ENCODE measurements around the gene KIF13A. TPM values are rescaled to one million over a fixed set of nuclear protein-coding genes. Genes with fewer than 3 reads are reported as not detected.

KIF13A gene
- total RNA-seq, 3 donors from 2014 or later (not counting 1 experiment from before 2014, with no cell fraction given): 15.0 to 26.4 (median 19.5) TPM

DNA sequence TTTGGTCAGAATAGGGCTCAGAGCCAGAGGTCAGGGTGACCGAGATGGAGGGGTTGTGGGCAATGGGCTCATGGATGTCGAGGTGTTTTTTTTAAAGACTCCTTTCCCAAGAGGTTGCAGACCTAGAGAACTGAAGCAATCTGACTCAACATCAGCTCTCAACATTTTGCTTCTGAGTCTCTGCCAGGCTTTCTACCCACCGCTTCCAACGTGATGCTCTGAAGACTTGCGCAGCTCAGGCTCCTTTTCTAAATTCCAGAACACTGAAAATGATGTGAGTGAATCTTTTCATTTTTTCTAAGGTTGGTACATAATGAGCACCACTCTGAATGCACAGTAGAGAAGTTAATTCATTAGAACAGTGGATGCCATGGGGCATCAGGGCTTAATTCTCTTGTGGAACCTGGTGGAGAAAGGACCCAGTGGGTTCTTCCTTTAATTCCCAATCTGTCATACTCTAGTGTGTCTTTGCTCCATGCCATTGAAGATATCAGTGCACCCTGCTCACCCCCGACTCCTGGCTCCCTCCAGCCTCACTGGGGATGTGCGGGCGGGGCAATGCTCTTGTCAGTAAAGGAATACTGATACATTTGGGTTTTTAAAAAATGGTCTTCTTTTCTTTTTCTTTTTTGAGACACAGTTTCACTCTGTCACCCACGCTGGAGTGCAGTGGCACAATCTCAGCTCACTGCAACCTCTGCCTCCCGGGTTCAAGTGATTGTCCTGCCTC is 17.0 kb upstream of the KIF13A start:
- H3K27me3 Mint-ChIP-seq (ENCODE audit: low read depth in 2 of 2): peaks cover 7 to 8% of the 10 kb centered on the region in 2 donors
- Histone ChIP-seq H3K36me3 (ENCODE audit: control insufficient read depth, insufficient read depth, low read length) (no peaks in the 10 kb centered on the region), H3K4me3 (ENCODE audit: low read length) (no peak overlapping the region), H3K4me1 (ENCODE audit: control insufficient read depth, insufficient read depth, low read length) (no peaks in the 10 kb centered on the region), H3K27ac (ENCODE audit: low read length) (no peak overlapping the region), H3K9me3 (ENCODE audit: control insufficient read depth, insufficient read depth, low read length) (no peaks in the 10 kb centered on the region), H3K27me3 (ENCODE audit: control insufficient read depth, insufficient read depth, low read length) (no peaks in the 10 kb centered on the region)
- 90% methylated on average over 8 of the region's 10 CpGs for WGBS (ENCODE audit: insufficient coverage)
- TF ChIP-seq, protein P1, sequence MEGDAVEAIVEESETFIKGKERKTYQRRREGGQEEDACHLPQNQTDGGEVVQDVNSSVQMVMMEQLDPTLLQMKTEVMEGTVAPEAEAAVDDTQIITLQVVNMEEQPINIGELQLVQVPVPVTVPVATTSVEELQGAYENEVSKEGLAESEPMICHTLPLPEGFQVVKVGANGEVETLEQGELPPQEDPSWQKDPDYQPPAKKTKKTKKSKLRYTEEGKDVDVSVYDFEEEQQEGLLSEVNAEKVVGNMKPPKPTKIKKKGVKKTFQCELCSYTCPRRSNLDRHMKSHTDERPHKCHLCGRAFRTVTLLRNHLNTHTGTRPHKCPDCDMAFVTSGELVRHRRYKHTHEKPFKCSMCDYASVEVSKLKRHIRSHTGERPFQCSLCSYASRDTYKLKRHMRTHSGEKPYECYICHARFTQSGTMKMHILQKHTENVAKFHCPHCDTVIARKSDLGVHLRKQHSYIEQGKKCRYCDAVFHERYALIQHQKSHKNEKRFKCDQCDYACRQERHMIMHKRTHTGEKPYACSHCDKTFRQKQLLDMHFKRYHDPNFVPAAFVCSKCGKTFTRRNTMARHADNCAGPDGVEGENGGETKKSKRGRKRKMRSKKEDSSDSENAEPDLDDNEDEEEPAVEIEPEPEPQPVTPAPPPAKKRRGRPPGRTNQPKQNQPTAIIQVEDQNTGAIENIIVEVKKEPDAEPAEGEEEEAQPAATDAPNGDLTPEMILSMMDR (IDR thresholded peaks at IDR 0.05): no peak
- DNase-seq (no peak), ATAC-seq (no peak)
- no peaks in the 10 kb centered on the region for H3K4me1 Mint-ChIP-seq
- intact Hi-C loops (cut with micrococcal nuclease): no loop called here
- no peak overlapping the region for H3K4me3 Mint-ChIP-seq
- H3K27ac Mint-ChIP-seq: no peak overlapping the region
- H3K36me3 Mint-ChIP-seq: no peaks in the 10 kb centered on the region
- no peaks in the 10 kb centered on the region for H3K9me3 Mint-ChIP-seq

DNA sequence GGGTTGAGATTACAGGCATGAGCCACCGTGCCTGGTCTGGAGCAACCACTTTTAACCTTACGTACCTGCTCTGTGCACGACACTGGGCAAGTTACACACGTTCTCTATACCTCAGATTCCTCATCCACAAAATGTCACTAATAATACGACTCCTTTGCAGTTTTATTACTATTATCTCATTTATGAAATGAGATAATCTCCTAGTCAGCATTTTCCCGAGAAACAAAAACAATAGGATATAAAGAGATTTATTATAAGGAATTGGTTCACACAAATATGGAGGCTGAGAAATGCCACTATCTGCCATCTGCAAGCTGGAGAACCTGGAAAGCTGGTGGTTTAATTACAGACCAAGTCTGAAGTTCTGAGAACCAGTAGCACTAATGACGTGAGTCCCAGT is 12.0 kb upstream of the KIF13A start:
- no peaks in the 10 kb centered on the region for H3K4me1 ChIP-seq (ENCODE audit: control insufficient read depth, insufficient read depth, low read length)
- Mint-ChIP-seq H3K27me3 (ENCODE audit: low read depth in 2 of 2) (peaks cover 15 to 16% of the 10 kb centered on the region in 2 donors), H3K4me3 (no peak overlapping the region), H3K27ac (no peak overlapping the region), H3K36me3 (no peaks in the 10 kb centered on the region), H3K9me3 (no peaks in the 10 kb centered on the region), H3K4me1 (no peaks in the 10 kb centered on the region)
- no peaks in the 10 kb centered on the region for H3K9me3 ChIP-seq (ENCODE audit: control insufficient read depth, insufficient read depth, low read length)
- TF ChIP-seq, protein P1 (IDR thresholded peaks at IDR 0.05): no peak
- H3K27ac ChIP-seq (ENCODE audit: low read length): no peak overlapping the region
- H3K27me3 ChIP-seq (ENCODE audit: control insufficient read depth, insufficient read depth, low read length): no peaks in the 10 kb centered on the region
- intact Hi-C loops (cut with micrococcal nuclease): no loop called here
- DNase-seq: no peak
- H3K36me3 ChIP-seq (ENCODE audit: control insufficient read depth, insufficient read depth, low read length): no peaks in the 10 kb centered on the region
- no peak overlapping the region for H3K4me3 ChIP-seq (ENCODE audit: low read length)
- 92% methylated on average over 6 of the region's 7 CpGs for WGBS (ENCODE audit: insufficient coverage)
- ATAC-seq: no peak

DNA sequence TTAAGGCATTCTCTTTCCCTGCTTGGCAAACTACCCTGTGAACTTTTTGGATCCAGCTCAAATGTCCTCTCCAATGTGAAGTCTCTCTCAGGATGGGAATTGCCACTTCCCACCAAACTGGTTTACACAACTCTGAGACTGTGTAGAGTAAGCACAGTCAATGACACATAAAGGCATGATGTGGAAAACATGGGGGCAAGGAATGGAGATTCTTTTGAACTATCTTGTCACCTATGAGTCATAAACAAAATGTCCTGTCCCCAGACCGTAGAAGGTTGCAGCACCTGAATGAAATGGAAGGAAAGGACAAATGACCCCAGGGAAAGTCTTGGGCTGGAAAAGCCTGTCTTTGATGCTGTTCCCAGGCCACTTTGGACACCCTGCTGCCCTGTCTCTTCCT is 11.0 kb upstream of the KIF13A start:
- TF ChIP-seq, protein P1 (IDR thresholded peaks at IDR 0.05): no peak
- H3K36me3 Mint-ChIP-seq: no peaks in the 10 kb centered on the region
- DNase-seq (no peak), ATAC-seq (no peak)
- no peaks in the 10 kb centered on the region for H3K9me3 Mint-ChIP-seq
- no peaks in the 10 kb centered on the region for H3K36me3 ChIP-seq (ENCODE audit: control insufficient read depth, insufficient read depth, low read length)
- H3K4me1 Mint-ChIP-seq: peaks cover 0 to 5% of the 10 kb centered on the region in 2 donors
- no peaks in the 10 kb centered on the region for H3K9me3 ChIP-seq (ENCODE audit: control insufficient read depth, insufficient read depth, low read length)
- WGBS (ENCODE audit: insufficient coverage): 70% methylated on average over 1 of the region's 1 CpG
- H3K4me1 ChIP-seq (ENCODE audit: control insufficient read depth, insufficient read depth, low read length): no peaks in the 10 kb centered on the region
- no peaks in the 10 kb centered on the region for H3K27me3 ChIP-seq (ENCODE audit: control insufficient read depth, insufficient read depth, low read length)
- no peak overlapping the region for H3K4me3 Mint-ChIP-seq
- intact Hi-C loops (cut with micrococcal nuclease): no loop called here
- no peak overlapping the region for H3K27ac Mint-ChIP-seq
- H3K27ac ChIP-seq (ENCODE audit: low read length): no peak overlapping the region
- no peak overlapping the region for H3K4me3 ChIP-seq (ENCODE audit: low read length)
- peaks cover 15 to 16% of the 10 kb centered on the region in 2 donors for H3K27me3 Mint-ChIP-seq (ENCODE audit: low read depth in 2 of 2)

DNA sequence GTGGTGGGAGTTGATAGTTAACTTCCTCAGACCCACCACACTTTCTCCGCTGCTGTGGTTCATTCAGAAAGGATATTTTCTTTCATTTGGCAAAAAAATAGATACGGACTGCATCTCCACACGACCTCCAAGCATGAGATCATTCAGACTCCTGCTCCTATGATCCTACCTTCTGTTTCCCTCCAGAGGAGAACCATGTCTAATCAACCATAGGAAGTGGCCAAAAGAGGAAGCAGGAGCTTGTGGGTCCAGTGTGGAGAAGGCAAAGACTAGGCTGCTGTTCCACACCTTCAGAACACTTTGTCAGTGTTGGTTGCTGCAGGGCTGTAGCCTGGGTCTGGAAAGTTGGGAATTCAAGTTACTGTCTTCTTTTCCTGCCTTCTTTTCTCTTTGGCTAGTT is 10.6 kb upstream of the KIF13A start:
- H3K27ac Mint-ChIP-seq: no peak overlapping the region
- peaks cover 0 to 9% of the 10 kb centered on the region in 2 donors for H3K4me1 Mint-ChIP-seq
- Histone ChIP-seq H3K4me1 (ENCODE audit: control insufficient read depth, insufficient read depth, low read length) (no peaks in the 10 kb centered on the region), H3K27ac (ENCODE audit: low read length) (no peak overlapping the region), H3K9me3 (ENCODE audit: control insufficient read depth, insufficient read depth, low read length) (no peaks in the 10 kb centered on the region), H3K27me3 (ENCODE audit: control insufficient read depth, insufficient read depth, low read length) (no peaks in the 10 kb centered on the region), H3K4me3 (ENCODE audit: low read length) (no peak overlapping the region), H3K36me3 (ENCODE audit: control insufficient read depth, insufficient read depth, low read length) (no peaks in the 10 kb centered on the region)
- intact Hi-C loops (cut with micrococcal nuclease): no loop called here
- DNase-seq: no peak
- TF ChIP-seq, protein P1 (IDR thresholded peaks at IDR 0.05): no peak
- peaks cover 15 to 16% of the 10 kb centered on the region in 2 donors for H3K27me3 Mint-ChIP-seq (ENCODE audit: low read depth in 2 of 2)
- H3K4me3 Mint-ChIP-seq: no peak overlapping the region
- ATAC-seq: no peak
- no peaks in the 10 kb centered on the region for H3K36me3 Mint-ChIP-seq
- 67% methylated on average over 3 of the region's 3 CpGs for WGBS (ENCODE audit: insufficient coverage)
- no peaks in the 10 kb centered on the region for H3K9me3 Mint-ChIP-seq

Measured in natural killer cell (primary cell).